Mucosa of descending colon (tissue), 3 donors: ENCODE measurements around the gene ITFG1. TPM values are rescaled to one million over a fixed set of nuclear protein-coding genes. Genes with fewer than 3 reads are reported as not detected.

Source experiments
- ATAC-seq: fragments of 200-7000 bp; cut with Tn5 transposase; one replicate; pipeline ENCODE4 v1.9.1; 2020; ENCODE audit warnings: mild to moderate bottlenecking, moderate library complexity
- DNase-seq, 3 donors: peaks; one replicate each; pipeline ENCODE4 v3.0.0-alpha.2; 2020
- H3K36me3 ChIP-seq: fragments of 200-600 bp; one replicate; pipeline ENCODE4 v1.8.0; 2021; ENCODE audit warnings: low read depth, mild to moderate bottlenecking
- H3K4me1 ChIP-seq: fragments of 200-600 bp; one replicate; pipeline ENCODE4 v1.8.0; 2021; ENCODE audit warnings: low read depth, mild to moderate bottlenecking
- H3K4me3 ChIP-seq: fragments of 200-600 bp; one replicate; pipeline ENCODE4 v1.8.0; 2021; ENCODE audit warnings: mild to moderate bottlenecking
- H3K9me3 ChIP-seq: fragments of 200-600 bp; one replicate; pipeline ENCODE4 v1.8.0; 2021; ENCODE audit warnings: mild to moderate bottlenecking
- intact Hi-C, 2 donors: fragments of 100-400 bp; cut with DNase I in 1 of 2; cut with micrococcal nuclease in 1 of 2; formaldehyde crosslinking; loops; one replicate each; pipeline versions ENCODE4 v1.11.0 to v1.11.1; 2022; cut with DNase I, micrococcal nuclease
- total RNA-seq, 3 donors: library from RNA; stranded (reverse); fragmentation: NEBNext Ultra II Directional in 2 of 3; extraction: Animal tissue kit (Norgen Biotek cat#: 25700) in 2 of 3; gene quantifications; one replicate each; pipeline versions ENCODE4 v1.2.1 to v1.2.4, GENCODE V29; 2021 to 2023
- TF ChIP-seq, protein P1 (sequence below): fragments of 200-600 bp; IDR thresholded peaks from one replicate; pipeline ENCODE4 v1.8.0; 2022; ENCODE audit warnings: antibody characterized with exemption, mild to moderate bottlenecking
- donor health status: DM: no; HTN: no; CAD: no; lungs with moderate emphysema.
- donor health status: DM: no; HTN: no; CAD: no.
- donor health status: DM: no; HTN: yes; CAD: no.

Gene ITFG1
- total RNA-seq, 3 donors from 2014 or later = 53.7 to 82.7 (median 73.9) TPM

DNA sequence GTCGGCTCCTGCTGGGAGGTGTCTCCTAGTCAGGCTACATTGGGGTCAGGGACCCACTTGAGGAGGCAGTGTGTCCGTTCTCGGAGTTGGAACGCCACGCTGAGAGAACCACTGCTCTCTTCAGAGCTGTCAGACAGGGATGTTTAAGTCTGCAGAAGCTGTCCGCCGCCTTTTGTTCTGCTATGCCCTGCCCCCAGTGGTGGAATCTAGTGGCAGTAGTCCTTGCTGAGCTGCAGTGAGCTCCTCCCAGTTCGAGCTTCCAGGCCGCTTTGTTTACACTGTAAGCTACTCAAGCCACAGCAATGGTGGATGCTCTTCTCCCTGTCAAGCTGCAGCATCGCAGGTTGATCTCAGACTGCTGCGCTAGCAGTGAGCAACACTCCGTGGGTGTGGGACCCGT, 36.0 kb downstream of the ITFG1 start:
- DNase-seq = no peak
- no peaks in the 10 kb centered on the region for H3K36me3 ChIP-seq
- no peaks in the 10 kb centered on the region for H3K4me1 ChIP-seq
- ATAC-seq = no peak
- intact Hi-C loops = no loop called here
- H3K9me3 ChIP-seq = no peaks in the 10 kb centered on the region
- TF ChIP-seq, protein P1, sequence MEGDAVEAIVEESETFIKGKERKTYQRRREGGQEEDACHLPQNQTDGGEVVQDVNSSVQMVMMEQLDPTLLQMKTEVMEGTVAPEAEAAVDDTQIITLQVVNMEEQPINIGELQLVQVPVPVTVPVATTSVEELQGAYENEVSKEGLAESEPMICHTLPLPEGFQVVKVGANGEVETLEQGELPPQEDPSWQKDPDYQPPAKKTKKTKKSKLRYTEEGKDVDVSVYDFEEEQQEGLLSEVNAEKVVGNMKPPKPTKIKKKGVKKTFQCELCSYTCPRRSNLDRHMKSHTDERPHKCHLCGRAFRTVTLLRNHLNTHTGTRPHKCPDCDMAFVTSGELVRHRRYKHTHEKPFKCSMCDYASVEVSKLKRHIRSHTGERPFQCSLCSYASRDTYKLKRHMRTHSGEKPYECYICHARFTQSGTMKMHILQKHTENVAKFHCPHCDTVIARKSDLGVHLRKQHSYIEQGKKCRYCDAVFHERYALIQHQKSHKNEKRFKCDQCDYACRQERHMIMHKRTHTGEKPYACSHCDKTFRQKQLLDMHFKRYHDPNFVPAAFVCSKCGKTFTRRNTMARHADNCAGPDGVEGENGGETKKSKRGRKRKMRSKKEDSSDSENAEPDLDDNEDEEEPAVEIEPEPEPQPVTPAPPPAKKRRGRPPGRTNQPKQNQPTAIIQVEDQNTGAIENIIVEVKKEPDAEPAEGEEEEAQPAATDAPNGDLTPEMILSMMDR = no peak
- H3K4me3 ChIP-seq = no peak overlapping the region

DNA sequence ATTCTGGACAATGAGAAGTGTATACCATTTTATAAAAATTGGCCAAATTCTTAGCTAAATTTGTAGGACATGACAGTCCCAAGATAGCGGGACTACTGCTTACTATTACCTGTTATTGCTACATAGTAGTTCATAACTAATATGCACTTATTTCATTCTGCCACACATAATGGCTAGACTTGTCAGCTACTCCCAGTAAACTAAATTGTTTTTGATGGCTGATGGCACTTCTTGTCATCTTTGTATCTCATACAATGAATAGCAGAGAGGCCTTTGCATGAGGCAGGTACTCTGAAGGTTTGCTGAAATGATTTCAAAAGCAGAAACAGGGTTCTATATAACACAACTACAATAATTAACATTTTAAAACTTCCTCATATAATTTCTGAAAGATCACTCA, 44.0 kb downstream of the ITFG1 start:
- Histone ChIP-seq H3K36me3 (no peaks in the 10 kb centered on the region), H3K4me1 (no peaks in the 10 kb centered on the region), H3K4me3 (no peak overlapping the region), H3K9me3 (no peaks in the 10 kb centered on the region)
- DNase-seq = no peak
- no peak for ATAC-seq
- intact Hi-C loops = no loop called here
- TF ChIP-seq, protein P1 = no peak

DNA sequence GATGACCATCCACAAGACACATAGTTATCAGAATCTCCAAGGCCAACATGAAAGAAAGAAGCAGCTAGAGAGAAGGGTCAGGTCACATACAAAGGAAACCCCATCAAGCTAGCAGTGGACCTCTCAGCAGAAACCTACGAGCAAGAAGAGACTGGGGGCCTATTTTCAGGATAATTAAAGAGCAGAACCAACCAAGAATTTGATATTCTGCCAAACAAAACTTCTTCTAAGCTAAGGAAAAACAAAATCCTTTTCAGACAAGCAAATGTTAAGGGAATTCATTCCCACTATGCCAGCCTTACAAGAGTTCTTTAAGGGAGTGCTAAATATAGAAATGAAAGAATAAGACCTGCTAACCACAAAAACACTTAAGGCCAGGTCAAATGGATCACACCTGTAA, 47.8 kb downstream of the ITFG1 start:
- H3K36me3 ChIP-seq = no peaks in the 10 kb centered on the region
- ATAC-seq (no peak), DNase-seq (no peak)
- no peak overlapping the region for H3K4me3 ChIP-seq
- TF ChIP-seq, protein P1 = no peak
- H3K4me1 ChIP-seq = no peaks in the 10 kb centered on the region
- no peaks in the 10 kb centered on the region for H3K9me3 ChIP-seq
- intact Hi-C loops = no loop called here

DNA sequence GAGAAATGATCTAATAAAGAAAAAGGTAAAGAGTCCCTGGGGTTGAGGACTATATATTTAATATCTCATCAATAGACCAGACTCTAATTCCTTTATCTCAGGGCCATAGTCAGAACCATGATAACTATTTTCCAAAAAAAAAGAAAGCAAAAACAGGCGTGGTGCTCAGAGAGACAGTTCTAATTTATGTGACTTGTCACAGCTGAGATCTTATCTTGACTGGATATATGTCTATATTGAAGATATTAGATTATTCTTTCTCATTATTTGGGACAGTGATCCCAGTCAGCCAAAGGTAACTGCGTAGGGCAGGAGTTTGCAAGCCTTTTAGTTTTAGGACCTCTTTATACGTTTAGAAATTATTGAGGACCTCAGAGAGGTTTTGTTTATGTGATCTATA, 52.4 kb downstream of the ITFG1 start:
- H3K9me3 ChIP-seq = no peaks in the 10 kb centered on the region
- intact Hi-C loops = no loop called here
- TF ChIP-seq, protein P1 = no peak

DNA sequence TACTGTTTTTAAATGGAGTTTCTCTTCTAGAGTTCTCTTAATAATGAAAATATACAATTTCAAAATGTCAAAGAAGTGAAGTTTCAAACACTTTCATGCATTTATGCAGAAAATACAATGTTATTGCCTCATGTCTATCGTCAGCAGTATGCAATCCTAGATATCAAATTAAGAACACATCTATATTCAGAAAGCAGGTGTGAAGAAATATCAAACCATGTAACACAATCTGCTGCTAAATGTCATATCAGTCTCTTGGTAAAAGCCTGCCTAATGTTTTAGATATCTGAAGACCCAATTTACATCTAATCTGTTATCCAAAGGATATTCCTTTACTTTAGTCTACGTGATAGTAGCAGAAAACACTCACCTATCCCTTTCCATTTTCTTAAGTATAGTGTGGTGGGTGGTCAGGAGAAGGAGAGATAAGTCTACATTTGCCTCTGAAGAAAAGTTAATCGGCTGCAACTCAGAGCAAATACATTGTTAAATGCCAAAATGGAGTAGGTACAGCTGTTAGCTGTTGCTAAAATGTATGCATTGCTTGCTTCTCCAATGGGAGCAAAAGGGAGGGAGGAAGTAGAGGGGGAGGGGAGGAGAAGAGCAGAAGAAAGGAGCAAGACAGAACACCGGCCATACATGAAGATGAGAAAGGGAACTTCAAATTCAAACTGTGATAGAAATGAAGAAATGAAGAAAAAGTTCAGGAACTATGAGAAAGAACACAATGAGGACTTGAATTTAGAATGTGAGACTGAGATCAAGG, 64.9 kb downstream of the ITFG1 start:
- intact Hi-C loops = no loop called here

More for the DNA sequence above, 52.4 kb downstream of the ITFG1 start:
- DNase-seq = no peak
- H3K4me3 ChIP-seq = no peak overlapping the region
- H3K36me3 ChIP-seq = no peaks in the 10 kb centered on the region
- ATAC-seq = no peak
- H3K4me1 ChIP-seq = no peaks in the 10 kb centered on the region

More for the DNA sequence above, 64.9 kb downstream of the ITFG1 start:
- H3K4me3 ChIP-seq = no peak overlapping the region
- TF ChIP-seq, protein P1 = no peak
- no peaks in the 10 kb centered on the region for H3K4me1 ChIP-seq
- H3K36me3 ChIP-seq = no peaks in the 10 kb centered on the region
- no peaks in the 10 kb centered on the region for H3K9me3 ChIP-seq
- no peak for ATAC-seq
- DNase-seq = no peak
